ENCODE data around the gene CCL26.

DNA sequence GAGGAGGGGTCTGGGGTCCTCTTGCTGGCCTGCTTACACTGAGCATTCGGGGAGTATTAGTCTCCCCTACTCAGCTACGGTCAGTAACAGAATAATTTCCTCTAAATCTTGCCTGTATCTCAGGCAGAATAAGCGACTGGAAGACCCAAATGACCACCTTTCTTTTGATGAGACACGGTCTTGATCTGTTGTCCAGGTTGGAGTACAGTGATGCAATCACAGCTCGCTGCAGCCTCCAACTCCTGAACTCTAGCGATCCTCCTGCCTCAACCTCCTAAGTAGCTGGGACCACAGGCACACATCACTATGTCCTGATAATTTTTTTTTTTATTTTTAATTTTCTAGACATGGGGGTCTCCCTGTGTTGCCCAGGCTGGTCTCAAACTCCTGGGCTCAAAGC lies 24.4 kb upstream of the CCL26 start:
- no peak for TF ChIP-seq CTCF (conservative IDR thresholded peaks at IDR 0.05; ENCODE audit: low read depth, low read length)
- no peak for TF ChIP-seq RCOR1 (IDR thresholded peaks at IDR 0.05; ENCODE audit: insufficient replicate concordance, low read length)
- TF ChIP-seq POLR2A (IDR thresholded peaks at IDR 0.05; ENCODE audit: low read depth, low read length), result no peak
- no peak for TF ChIP-seq FOS (IDR thresholded peaks at IDR 0.05; ENCODE audit: low read depth, low read length)
- no peak for TF ChIP-seq CEBPB (IDR thresholded peaks at IDR 0.05; ENCODE audit: low read depth, low read length)
